Measurements from ENCODE around the gene C17orf50.

Gene C17orf50

GRCh38 chr17:35811759-35812158 lies 51.1 kb downstream of the C17orf50 start:
- peaks cover 24 to 52% of the 10 kb centered on the region in 2 donors for H3K4me1 Mint-ChIP-seq
- no peaks in the 10 kb centered on the region for H3K27me3 Mint-ChIP-seq
- no peak overlapping the region for H3K4me3 Mint-ChIP-seq
- no peak for DNase-seq
- H3K9me3 Mint-ChIP-seq = no peaks in the 10 kb centered on the region
- no peak for ATAC-seq (replicated peaks)
- peaks cover 2 to 23% of the 10 kb centered on the region in 2 donors for H3K36me3 Mint-ChIP-seq
- no peak overlapping the region for H3K27ac Mint-ChIP-seq

- no peaks in the 10 kb centered on the region for H3K27me3 Mint-ChIP-seq
- H3K36me3 Mint-ChIP-seq = peaks cover 2 to 23% of the 10 kb centered on the region in 2 donors
- DNase-seq (no peak), ATAC-seq (replicated peaks) (no peak)
- H3K9me3 Mint-ChIP-seq = no peaks in the 10 kb centered on the region
- no peak overlapping the region for H3K27ac Mint-ChIP-seq
- peaks cover 24 to 52% of the 10 kb centered on the region in 2 donors for H3K4me1 Mint-ChIP-seq
- H3K4me3 Mint-ChIP-seq = no peak overlapping the region
Observed at GRCh38 chr17:35812456-35812855, 51.8 kb downstream of the C17orf50 start.
